A549 (cell line): ENCODE measurements around the gene CYP2A13.
"Not testable (repeated sequence)": the region's sequence is repeated elsewhere in the genome, so short reads cannot be mapped to it uniquely, and the experiment has no call there.

Experiments
- EP300 ChIP-seq, 2 experiments: fragments of >200 bp; sonication (Bioruptor Twin); formaldehyde crosslinking; IDR thresholded peaks; 2 replicates in 1 of 2; 3 replicates in 1 of 2; pipeline ENCODE4 v1.6.1; 2016 to 2017
- TP53 ChIP-seq: fragments of 250-450 bp; sonication (Bioruptor Pico); IDR thresholded peaks from 2 replicates; pipeline ENCODE4 v1.5.0; 2021; ENCODE audit warnings: mild to moderate bottlenecking, moderate library complexity
- ZNF302 ChIP-seq: fragments of 250-450 bp; sonication (Bioruptor Pico); IDR thresholded peaks from 2 replicates; pipeline ENCODE4 v1.9.0; 2021; ENCODE audit warnings: inconsistent platforms, mild to moderate bottlenecking, moderate library complexity
- TF ChIP-seq, protein P1 (sequence below): fragments of >200 bp; sonication (Bioruptor Twin); formaldehyde crosslinking; IDR thresholded peaks from 3 replicates; pipeline ENCODE4 v1.5.1; 2016
- TF ChIP-seq, protein P2 (sequence below): fragments of 250-450 bp; sonication (Bioruptor Pico); IDR thresholded peaks from 2 replicates; pipeline ENCODE4 v1.5.0; 2021; ENCODE audit warnings: mild to moderate bottlenecking, moderate library complexity, borderline replicate concordance
- TF ChIP-seq, protein P3 (sequence below): fragments of 150-350 bp; IDR thresholded peaks from 2 replicates; pipeline ENCODE4 v1.6.1; 2014; ENCODE audit warnings: low read depth, mild to moderate bottlenecking, low read length
- TF ChIP-seq, protein P4 (sequence below): IDR thresholded peaks from 2 replicates; pipeline ENCODE4 v1.6.1; 2012

DNA sequence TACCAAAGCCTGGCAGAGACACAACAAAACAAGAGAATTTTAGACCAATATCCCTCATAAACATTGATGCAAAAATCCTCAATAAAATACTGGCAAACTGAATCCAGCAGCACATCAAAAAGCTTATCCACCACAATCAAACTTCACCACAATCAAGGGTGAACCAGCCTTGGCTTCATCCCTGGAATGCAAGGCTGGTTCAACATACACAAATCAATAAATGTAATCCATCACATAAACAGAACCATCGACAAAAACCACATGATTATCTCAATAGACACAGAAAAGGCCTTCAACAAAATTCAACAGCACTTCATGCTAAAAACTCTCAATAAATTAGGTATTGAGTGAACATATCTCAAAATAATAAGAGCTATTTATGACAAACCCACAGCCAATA is 14.0 kb downstream of the CYP2A13 start:
- TF ChIP-seq, protein P1, sequence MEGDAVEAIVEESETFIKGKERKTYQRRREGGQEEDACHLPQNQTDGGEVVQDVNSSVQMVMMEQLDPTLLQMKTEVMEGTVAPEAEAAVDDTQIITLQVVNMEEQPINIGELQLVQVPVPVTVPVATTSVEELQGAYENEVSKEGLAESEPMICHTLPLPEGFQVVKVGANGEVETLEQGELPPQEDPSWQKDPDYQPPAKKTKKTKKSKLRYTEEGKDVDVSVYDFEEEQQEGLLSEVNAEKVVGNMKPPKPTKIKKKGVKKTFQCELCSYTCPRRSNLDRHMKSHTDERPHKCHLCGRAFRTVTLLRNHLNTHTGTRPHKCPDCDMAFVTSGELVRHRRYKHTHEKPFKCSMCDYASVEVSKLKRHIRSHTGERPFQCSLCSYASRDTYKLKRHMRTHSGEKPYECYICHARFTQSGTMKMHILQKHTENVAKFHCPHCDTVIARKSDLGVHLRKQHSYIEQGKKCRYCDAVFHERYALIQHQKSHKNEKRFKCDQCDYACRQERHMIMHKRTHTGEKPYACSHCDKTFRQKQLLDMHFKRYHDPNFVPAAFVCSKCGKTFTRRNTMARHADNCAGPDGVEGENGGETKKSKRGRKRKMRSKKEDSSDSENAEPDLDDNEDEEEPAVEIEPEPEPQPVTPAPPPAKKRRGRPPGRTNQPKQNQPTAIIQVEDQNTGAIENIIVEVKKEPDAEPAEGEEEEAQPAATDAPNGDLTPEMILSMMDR = not testable (repeated sequence)
- TF ChIP-seq, protein P2, sequence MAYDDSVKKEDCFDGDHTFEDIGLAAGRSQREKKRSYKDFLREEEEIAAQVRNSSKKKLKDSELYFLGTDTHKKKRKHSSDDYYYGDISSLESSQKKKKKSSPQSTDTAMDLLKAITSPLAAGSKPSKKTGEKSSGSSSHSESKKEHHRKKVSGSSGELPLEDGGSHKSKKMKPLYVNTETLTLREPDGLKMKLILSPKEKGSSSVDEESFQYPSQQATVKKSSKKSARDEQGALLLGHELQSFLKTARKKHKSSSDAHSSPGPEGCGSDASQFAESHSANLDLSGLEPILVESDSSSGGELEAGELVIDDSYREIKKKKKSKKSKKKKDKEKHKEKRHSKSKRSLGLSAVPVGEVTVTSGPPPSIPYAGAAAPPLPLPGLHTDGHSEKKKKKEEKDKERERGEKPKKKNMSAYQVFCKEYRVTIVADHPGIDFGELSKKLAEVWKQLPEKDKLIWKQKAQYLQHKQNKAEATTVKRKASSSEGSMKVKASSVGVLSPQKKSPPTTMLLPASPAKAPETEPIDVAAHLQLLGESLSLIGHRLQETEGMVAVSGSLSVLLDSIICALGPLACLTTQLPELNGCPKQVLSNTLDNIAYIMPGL (CRISPR knock-in tag) = not testable (repeated sequence)
- TF ChIP-seq EP300 (IDR thresholded peaks at IDR 0.05); ZNF302; TP53: not testable (repeated sequence)
- TF ChIP-seq, protein P3, sequence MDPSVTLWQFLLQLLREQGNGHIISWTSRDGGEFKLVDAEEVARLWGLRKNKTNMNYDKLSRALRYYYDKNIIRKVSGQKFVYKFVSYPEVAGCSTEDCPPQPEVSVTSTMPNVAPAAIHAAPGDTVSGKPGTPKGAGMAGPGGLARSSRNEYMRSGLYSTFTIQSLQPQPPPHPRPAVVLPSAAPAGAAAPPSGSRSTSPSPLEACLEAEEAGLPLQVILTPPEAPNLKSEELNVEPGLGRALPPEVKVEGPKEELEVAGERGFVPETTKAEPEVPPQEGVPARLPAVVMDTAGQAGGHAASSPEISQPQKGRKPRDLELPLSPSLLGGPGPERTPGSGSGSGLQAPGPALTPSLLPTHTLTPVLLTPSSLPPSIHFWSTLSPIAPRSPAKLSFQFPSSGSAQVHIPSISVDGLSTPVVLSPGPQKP = not testable (repeated sequence)
- TF ChIP-seq, protein P4, sequence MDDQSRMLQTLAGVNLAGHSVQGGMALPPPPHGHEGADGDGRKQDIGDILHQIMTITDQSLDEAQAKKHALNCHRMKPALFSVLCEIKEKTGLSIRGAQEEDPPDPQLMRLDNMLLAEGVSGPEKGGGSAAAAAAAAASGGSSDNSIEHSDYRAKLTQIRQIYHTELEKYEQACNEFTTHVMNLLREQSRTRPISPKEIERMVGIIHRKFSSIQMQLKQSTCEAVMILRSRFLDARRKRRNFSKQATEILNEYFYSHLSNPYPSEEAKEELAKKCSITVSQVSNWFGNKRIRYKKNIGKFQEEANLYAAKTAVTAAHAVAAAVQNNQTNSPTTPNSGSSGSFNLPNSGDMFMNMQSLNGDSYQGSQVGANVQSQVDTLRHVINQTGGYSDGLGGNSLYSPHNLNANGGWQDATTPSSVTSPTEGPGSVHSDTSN = not testable (repeated sequence)
